Activated T-helper 1 cell treated with Interleukin-2 at 50 U/mL for 16 hours (primary cell): ENCODE measurements around the gene OSGIN1.
"Not testable (repeated sequence)": the region's sequence is repeated elsewhere in the genome, so short reads cannot be mapped to it uniquely, and the experiment has no call there.

Experiments used
- DNase-seq: peaks from one replicate; pipeline ENCODE4 v3.0.0-alpha.2; 2020; ENCODE audit warnings: low read depth

The OSGIN1 gene

DNA sequence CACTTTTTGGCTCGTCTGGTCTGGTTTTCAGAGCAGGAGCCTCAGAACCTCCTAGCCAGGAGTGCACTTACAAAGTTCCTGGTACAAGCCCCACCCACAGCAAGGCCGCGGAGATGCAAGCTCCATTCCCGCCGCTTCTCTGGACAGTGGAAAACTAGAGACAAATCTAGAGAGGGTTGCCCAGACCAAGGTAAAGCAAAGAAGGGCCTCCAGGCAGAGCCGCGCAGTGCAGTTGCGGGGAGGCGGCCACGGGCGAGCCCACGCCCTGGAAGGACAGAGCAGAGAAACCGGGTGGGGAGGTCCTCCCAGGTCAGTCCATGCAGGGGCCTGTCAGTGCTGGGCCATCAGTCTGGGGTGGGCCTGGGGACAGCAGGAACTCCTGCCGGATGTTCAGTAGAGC, 11.0 kb upstream of the OSGIN1 start:
- no peak for DNase-seq

DNA sequence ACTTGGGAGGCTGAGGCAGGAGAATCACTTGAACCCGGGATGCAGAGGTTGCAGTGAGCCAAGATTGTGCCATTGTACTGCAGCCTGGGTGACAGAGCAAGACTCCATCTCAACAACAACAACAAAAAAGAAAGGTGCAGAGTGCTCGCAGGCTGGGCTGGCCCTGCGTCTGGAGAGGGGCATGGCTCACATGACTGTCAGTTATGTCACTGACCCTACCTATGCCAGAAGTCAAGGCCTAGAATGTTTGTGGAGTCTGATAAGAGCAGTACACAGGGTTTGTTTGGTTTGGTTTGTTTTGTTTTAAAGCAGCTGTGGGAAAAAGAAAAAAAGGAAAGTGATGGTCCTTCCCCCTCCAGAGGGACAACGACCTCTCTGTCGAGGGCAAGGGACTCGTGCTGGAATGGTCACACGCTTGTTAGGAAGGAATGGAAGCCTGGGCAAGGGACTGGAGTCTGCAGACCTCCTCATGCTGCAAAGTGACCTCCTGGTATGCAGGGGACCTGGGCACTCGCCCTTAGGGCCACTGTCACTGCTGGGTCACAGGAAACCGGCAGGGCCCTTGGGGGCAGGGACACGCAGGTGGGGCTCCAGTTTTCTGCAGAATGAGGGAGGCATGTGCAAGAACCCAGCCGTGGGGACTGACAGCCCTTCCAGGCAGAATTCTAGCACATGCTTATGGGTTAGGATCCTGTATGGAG, 10.1 kb upstream of the OSGIN1 start:
- no peak for DNase-seq

DNA sequence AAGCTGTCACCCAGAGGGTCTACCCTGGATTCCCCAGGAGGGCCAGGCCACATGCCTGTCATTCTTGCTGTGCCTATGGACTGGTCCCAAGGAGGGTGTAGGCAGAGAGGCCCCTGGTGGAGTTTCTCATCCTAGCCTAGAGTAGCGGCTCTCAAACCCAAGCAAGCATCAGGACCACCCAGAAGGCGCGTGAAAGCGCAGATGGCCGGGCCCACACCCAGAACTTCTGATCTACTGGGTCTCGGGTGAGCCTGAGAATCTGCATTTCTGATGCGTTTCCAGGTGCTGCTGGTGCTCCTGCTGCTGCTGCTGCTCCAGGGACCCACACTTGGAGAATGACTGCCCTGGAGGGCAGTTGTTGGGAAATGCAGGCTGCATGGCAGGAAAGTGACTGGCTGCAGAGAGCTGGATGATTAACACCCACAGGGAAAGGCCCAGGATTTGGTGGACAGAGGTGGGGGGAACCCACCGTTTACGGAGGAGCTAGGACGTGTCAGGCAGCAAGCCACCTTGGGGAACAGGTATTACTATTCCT, 9.5 kb upstream of the OSGIN1 start:
- no peak for DNase-seq

DNA sequence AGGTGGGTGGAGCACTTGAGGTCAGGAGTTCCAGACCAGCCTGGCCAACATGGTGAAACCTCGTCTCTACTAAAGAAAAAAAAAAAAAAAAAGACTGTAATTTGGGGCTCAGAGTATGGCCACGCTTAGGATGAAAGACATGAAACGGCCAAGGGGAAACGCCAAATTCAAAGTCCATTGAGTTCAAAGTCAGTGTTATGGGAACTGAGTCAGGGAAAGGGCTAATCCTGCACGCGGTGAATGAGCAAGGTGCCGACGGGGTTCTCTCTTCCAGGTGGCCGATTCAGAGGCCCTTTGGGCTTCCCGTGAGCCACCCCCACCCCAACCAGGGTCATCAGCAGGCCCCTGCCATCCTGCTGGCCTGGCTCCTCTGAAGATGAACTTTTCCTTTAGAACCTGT, 7.5 kb upstream of the OSGIN1 start:
- no peak for DNase-seq

DNA sequence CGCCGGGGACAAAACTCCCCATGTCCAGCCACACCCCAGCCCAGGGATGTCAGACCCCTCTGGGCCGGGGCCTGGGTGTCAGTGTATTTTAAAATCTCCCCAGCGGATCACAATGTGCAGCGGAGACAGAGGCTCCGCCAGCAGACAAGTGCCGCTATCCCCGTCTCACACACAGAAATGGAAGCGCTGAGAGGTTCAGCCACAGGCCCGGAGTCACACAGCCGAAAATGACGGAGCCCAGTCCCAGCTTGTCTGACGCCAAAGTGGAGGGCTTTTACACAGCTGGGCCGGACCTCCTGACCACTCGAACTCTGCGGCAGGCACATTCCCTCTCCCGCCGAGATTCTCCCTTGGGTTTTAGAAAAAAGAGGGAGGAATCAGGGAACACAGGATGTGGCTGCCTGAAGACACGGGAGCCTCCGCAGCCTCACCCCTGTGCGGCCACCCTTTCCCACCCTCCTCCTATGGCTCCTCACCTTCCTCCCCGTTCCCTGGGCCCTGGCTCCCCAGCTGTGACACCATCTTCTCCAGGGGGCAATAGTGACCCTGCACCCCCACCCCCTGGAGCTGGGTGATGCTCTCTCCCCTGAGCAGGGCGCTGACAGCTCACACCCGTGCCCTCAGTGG, 6.8 kb upstream of the OSGIN1 start:
- no peak for DNase-seq

GRCh38 chr16:83946781-83947566, 6.1 kb upstream of the OSGIN1 start:
- no peak for DNase-seq

GRCh38 chr16:83947642-83948234, 5.3 kb upstream of the OSGIN1 start:
- no peak for DNase-seq

- no peak for DNase-seq
These were observed 3.9 kb upstream of the OSGIN1 start for GRCh38 chr16:83948914-83949723.

GRCh38 chr16:83949724-83950001, 3.4 kb upstream of the OSGIN1 start:
- DNase-seq, result no peak

- DNase-seq, result not testable (repeated sequence)
These were observed 2.1 kb upstream of the OSGIN1 start for GRCh38 chr16:83950862-83951399.

GRCh38 chr16:83951544-83951943, 1.5 kb upstream of the OSGIN1 start:
- DNase-seq, result no peak

DNA sequence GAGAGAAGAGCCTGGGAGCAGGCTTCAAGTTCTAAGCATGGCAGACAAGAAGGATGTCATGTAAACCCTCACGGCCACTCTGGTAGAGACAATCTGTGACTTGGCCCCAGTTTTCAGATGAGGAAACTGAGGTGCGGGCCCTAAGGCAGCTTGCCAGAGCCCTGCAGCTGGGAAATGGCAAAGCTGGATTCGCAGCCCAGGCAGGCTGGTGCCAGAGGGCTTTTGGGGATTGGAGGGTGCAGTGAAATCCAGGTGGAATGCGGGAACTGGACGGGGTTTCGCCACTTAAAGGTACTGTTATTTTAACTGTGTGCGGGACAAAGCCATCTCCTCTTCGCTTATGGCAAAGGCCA, 477 bp upstream of the OSGIN1 start:
- DNase-seq, result no peak

- no peak for DNase-seq
These were observed 946 bp downstream of the OSGIN1 start for GRCh38 chr16:83953796-83954576.

DNA sequence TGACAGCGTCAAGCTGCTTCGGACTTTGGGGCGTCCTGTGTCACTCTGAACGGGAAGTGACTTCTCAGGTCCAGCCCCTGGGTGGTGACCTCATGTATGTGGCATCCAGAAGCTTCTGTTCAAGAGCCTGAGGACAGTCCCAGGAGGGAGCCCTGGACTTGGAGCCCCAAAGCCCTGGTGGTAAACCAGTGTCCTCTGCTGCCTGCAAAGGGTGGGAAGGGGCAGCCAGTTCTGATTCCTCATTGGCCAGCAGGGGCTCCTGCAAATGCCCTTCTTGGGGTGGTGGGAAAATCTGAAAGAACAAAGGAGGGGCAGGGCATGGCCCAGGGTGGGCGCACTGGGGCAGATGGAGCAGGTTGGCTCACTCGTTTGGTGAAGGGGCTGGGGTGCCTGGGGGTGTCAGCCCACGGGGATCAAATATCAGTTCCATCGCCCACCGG, 1.6 kb downstream of the OSGIN1 start:
- no peak for DNase-seq

GRCh38 chr16:83955218-83956130, 2.4 kb downstream of the OSGIN1 start:
- DNase-seq, result no peak

GRCh38 chr16:83956336-83957289, 3.6 kb downstream of the OSGIN1 start:
- peak; percentile 44 for DNase-seq

- DNase-seq, result no peak
These were observed 4.3 kb downstream of the OSGIN1 start for GRCh38 chr16:83957296-83957855.

- no peak for DNase-seq
These were observed 5.3 kb downstream of the OSGIN1 start for GRCh38 chr16:83958137-83958845.
